Central memory CD8-positive, alpha-beta T cell (primary cell): ENCODE measurements around the gene GRIN1.
A peak's percentile ranks its signal among the peaks of the same experiment; 100 is the strongest.

Experiments used
- ATAC-seq: fragments of 150-1000 bp; cut with Tn5 transposase; replicated peaks from 2 replicates; pipeline ENCODE4 v1.10.0; 2022; ENCODE audit warnings: mild to moderate bottlenecking, moderate FRiP score, moderate number of reproducible peaks; ENCODE audit not compliant: poor library complexity, severe bottlenecking; ENCODE audit errors: extremely low read depth
- DNase-seq, 2 donors: peaks; one replicate each; pipeline ENCODE4 v3.0.0; 2021; ENCODE audit warnings: low spot score in 2 of 2
- H3K27ac Mint-ChIP-seq: one replicate; pipeline ENCODE4 v1.8.0; 2022; ENCODE audit warnings: low read depth, mild to moderate bottlenecking, moderate library complexity, mixed read lengths
- H3K27me3 Mint-ChIP-seq: one replicate; pipeline ENCODE4 v1.8.0; 2022; ENCODE audit warnings: mixed read lengths
- H3K36me3 Mint-ChIP-seq: one replicate; pipeline ENCODE4 v1.8.0; 2022; ENCODE audit warnings: mild to moderate bottlenecking, moderate library complexity, mixed read lengths; ENCODE audit not compliant: insufficient read depth
- H3K4me1 Mint-ChIP-seq: one replicate; pipeline ENCODE4 v1.8.0; 2022; ENCODE audit warnings: mixed read lengths
- H3K4me3 Mint-ChIP-seq: one replicate; pipeline ENCODE4 v1.8.0; 2022; ENCODE audit warnings: mild to moderate bottlenecking, moderate library complexity, mixed read lengths
- H3K9me3 Mint-ChIP-seq: one replicate; pipeline ENCODE4 v1.8.0; 2022; ENCODE audit warnings: mixed read lengths

GRIN1 gene

GRCh38 chr9:137199411-137200121 is 60.6 kb downstream of the GRIN1 start:
- H3K9me3 Mint-ChIP-seq = no peaks in the 10 kb centered on the region
- ATAC-seq = no peak
- no peak overlapping the region for H3K27ac Mint-ChIP-seq

GRCh38 chr9:137200311-137201204 is 61.6 kb downstream of the GRIN1 start, which contains the start of gene TPRN:
TSS of gene TPRN (minus strand) at chr9:137200741. CDS start at chr9:137200711, 30 bp downstream.
- Mint-ChIP-seq H3K4me3 (peak within 1 kb of the TSS; percentile 82), H3K4me1 (peaks cover 25% of the 10 kb centered on the region), H3K27me3 (no peaks in the 10 kb centered on the region), H3K27ac (peak within 1 kb of the TSS; percentile 81), H3K36me3 (peaks cover 8% of the 10 kb centered on the region), H3K9me3 (no peaks in the 10 kb centered on the region)
- DNase-seq (peak; percentile 92 to 97), ATAC-seq (peak; percentile 96)

More at GRCh38 chr9:137199411-137200121, 60.6 kb downstream of the GRIN1 start:
- peak overlapping the region; percentile 78 for H3K4me3 Mint-ChIP-seq
- H3K4me1 Mint-ChIP-seq = peaks cover 18% of the 10 kb centered on the region
- H3K36me3 Mint-ChIP-seq = peaks cover 5% of the 10 kb centered on the region
- no peak for DNase-seq
- no peaks in the 10 kb centered on the region for H3K27me3 Mint-ChIP-seq

GRCh38 chr9:137201205-137201868 is 62.4 kb downstream of the GRIN1 start:
- Mint-ChIP-seq H3K4me3 (peak overlapping the region; percentile 82), H3K27ac (peak overlapping the region; percentile 81), H3K9me3 (no peaks in the 10 kb centered on the region), H3K4me1 (peaks cover 33% of the 10 kb centered on the region), H3K27me3 (no peaks in the 10 kb centered on the region), H3K36me3 (peaks cover 13% of the 10 kb centered on the region)
- ATAC-seq = no peak
- DNase-seq = no peak

- peaks cover 20% of the 10 kb centered on the region for H3K36me3 Mint-ChIP-seq
- no peak for DNase-seq
- no peak overlapping the region for H3K27ac Mint-ChIP-seq
- ATAC-seq = no peak
- H3K4me3 Mint-ChIP-seq = no peak overlapping the region
- H3K27me3 Mint-ChIP-seq = no peaks in the 10 kb centered on the region
- no peaks in the 10 kb centered on the region for H3K9me3 Mint-ChIP-seq
- H3K4me1 Mint-ChIP-seq = peaks cover 48% of the 10 kb centered on the region
Measured at GRCh38 chr9:137202966-137203365, 64.0 kb downstream of the GRIN1 start.

GRCh38 chr9:137204731-137205125 is 65.8 kb downstream of the GRIN1 start:
- DNase-seq (no peak), ATAC-seq (no peak)
- Mint-ChIP-seq H3K4me1 (peaks cover 48% of the 10 kb centered on the region), H3K9me3 (no peaks in the 10 kb centered on the region), H3K27ac (peak overlapping the region; percentile 94), H3K4me3 (peak overlapping the region; percentile 90), H3K36me3 (peaks cover 22% of the 10 kb centered on the region), H3K27me3 (no peaks in the 10 kb centered on the region)

- DNase-seq (peak; percentile 87 to 88), ATAC-seq (peak; percentile 50)
- Mint-ChIP-seq H3K4me3 (peak within 1 kb of the TSS; percentile 90), H3K27ac (peak within 1 kb of the TSS; percentile 94), H3K9me3 (no peaks in the 10 kb centered on the region), H3K36me3 (peaks cover 22% of the 10 kb centered on the region), H3K27me3 (no peaks in the 10 kb centered on the region), H3K4me1 (peaks cover 48% of the 10 kb centered on the region)
Measured at GRCh38 chr9:137205126-137206069, 66.4 kb downstream of the GRIN1 start, which contains the start of the genes NDOR1 and TMEM203. TSS of gene NDOR1 (plus strand) at chr9:137205700. CDS start at chr9:137205778, 78 bp downstream. TSS of gene TMEM203 (minus strand) at chr9:137205648. CDS start at chr9:137205414, 234 bp downstream.

- H3K9me3 Mint-ChIP-seq = no peaks in the 10 kb centered on the region
- H3K27me3 Mint-ChIP-seq = no peaks in the 10 kb centered on the region
- H3K4me1 Mint-ChIP-seq = peaks cover 50% of the 10 kb centered on the region
- peak overlapping the region; percentile 90 for H3K4me3 Mint-ChIP-seq
- DNase-seq (no peak), ATAC-seq (no peak)
- peaks cover 18% of the 10 kb centered on the region for H3K36me3 Mint-ChIP-seq
- peak overlapping the region; percentile 94 for H3K27ac Mint-ChIP-seq
Measured at GRCh38 chr9:137206602-137207001, 67.6 kb downstream of the GRIN1 start.

GRCh38 chr9:137211532-137211931 is 72.6 kb downstream of the GRIN1 start:
- no peaks in the 10 kb centered on the region for H3K9me3 Mint-ChIP-seq
- ATAC-seq (no peak), DNase-seq (no peak)
- H3K27me3 Mint-ChIP-seq = no peaks in the 10 kb centered on the region
- H3K27ac Mint-ChIP-seq = no peak overlapping the region
- peaks cover 19% of the 10 kb centered on the region for H3K4me1 Mint-ChIP-seq
- no peak overlapping the region for H3K4me3 Mint-ChIP-seq
- H3K36me3 Mint-ChIP-seq = peaks cover 11% of the 10 kb centered on the region

- Mint-ChIP-seq H3K4me3 (no peak overlapping the region), H3K27me3 (no peaks in the 10 kb centered on the region), H3K4me1 (peaks cover 10% of the 10 kb centered on the region), H3K9me3 (no peaks in the 10 kb centered on the region), H3K27ac (peak overlapping the region; percentile 38), H3K36me3 (peaks cover 11% of the 10 kb centered on the region)
- DNase-seq (no peak), ATAC-seq (no peak)
Measured at GRCh38 chr9:137212520-137212919, 73.6 kb downstream of the GRIN1 start.

- H3K27ac Mint-ChIP-seq = peak overlapping the region; percentile 38
- no peaks in the 10 kb centered on the region for H3K9me3 Mint-ChIP-seq
- DNase-seq (no peak), ATAC-seq (no peak)
- H3K4me3 Mint-ChIP-seq = no peak overlapping the region
- H3K27me3 Mint-ChIP-seq = no peaks in the 10 kb centered on the region
- peaks cover 6% of the 10 kb centered on the region for H3K4me1 Mint-ChIP-seq
- peaks cover 8% of the 10 kb centered on the region for H3K36me3 Mint-ChIP-seq
Measured at GRCh38 chr9:137213160-137214060, 74.5 kb downstream of the GRIN1 start.

GRCh38 chr9:137214620-137215019 is 75.7 kb downstream of the GRIN1 start:
- no peaks in the 10 kb centered on the region for H3K9me3 Mint-ChIP-seq
- H3K4me1 Mint-ChIP-seq = peaks cover 6% of the 10 kb centered on the region
- H3K27me3 Mint-ChIP-seq = no peaks in the 10 kb centered on the region
- no peak overlapping the region for H3K27ac Mint-ChIP-seq
- no peak overlapping the region for H3K4me3 Mint-ChIP-seq
- DNase-seq (no peak), ATAC-seq (no peak)
- H3K36me3 Mint-ChIP-seq = peaks cover 7% of the 10 kb centered on the region
